Stimulated activated CD8-positive, alpha-beta memory T cell treated with anti-CD3 and anti-CD28 coated beads, Interleukin-7, amount 100 ng/mL, for 4 hours (primary cell): Measurements from ENCODE around the gene RIIAD1.
"Not testable (repeated sequence)": the region's sequence is repeated elsewhere in the genome, so short reads cannot be mapped to it uniquely, and the experiment has no call there.

Experiments
- DNase-seq, 2 donors: peaks; one replicate each; pipeline ENCODE4 v3.0.0-alpha.2; 2020; ENCODE audit warnings: low read depth in 2 of 2

RIIAD1 gene

DNA sequence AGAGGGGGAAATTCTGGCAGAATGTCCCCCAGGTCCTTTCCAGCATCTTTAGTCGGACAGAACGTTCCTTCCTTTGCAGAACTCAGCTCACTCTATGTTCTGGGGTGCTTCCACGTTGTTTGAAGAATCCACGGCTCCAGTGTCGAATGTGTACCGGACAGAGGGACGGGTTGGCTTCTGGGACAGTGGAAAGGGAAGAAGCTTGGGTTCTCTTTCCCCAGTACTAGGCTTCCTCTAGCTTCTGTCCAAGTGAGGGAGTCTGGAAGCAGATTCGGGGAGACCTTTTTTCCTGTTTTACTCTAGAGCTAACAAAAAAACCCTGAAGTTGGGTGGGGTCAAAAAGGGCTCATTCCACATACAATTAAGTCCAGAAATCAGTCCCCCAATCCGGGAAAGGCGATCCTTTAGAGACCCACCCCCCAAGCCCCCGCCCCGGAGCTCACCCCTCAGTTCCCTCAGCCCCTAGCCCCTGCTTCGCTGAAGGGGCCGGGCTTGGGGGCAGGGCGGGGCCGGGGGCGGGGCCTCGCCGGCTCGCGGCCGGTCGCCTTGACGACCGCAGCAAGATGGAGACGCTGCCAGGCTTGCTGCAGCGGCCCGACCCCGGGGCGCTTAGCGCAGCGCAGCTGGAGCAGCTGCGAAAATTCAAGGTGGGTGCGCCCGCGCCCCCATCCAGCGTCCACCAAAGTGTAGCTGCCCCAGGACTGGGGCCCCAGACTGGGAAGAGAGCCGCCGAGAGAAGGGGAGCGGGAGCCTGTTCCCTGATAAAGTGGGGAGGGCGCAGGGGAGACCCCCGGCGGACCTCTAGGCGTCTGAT is at the start of gene RIIAD1:
TSS of gene RIIAD1 (plus strand) at position 549 of the 814 bp plus-strand sequence. CDS start at position 564, 15 bp downstream.
- peak in 1 of 2 donors; percentile 23 for DNase-seq

DNA sequence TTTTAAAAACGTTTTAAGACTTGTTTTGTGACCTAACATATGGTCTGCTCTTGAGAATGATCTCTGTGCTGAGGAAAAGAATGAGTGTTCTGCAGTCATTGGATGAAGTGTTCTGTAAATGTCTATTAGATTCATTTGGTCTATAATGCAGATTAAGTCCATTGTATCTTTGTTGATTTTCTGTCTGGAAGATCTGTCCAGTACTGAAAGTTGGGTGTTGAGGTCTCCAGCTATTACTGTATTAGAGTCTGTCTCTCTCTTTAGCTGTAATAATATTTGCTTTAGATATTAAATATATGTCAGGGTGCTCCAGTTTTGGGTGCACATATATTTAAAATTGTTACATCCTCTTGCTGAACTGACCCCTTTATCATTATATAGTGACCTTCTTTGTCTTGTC is 47.9 kb upstream of the RIIAD1 start:
- DNase-seq: no peak

- DNase-seq: no peak
Measured at GRCh38 chr1:151680391-151680790, 40.9 kb upstream of the RIIAD1 start.

GRCh38 chr1:151680826-151681225 is 40.5 kb upstream of the RIIAD1 start:
- DNase-seq: no peak

GRCh38 chr1:151681923-151682322 is 39.4 kb upstream of the RIIAD1 start:
- DNase-seq: no peak

- DNase-seq: not testable (repeated sequence)
Measured at GRCh38 chr1:151682901-151683300, 38.4 kb upstream of the RIIAD1 start.

DNA sequence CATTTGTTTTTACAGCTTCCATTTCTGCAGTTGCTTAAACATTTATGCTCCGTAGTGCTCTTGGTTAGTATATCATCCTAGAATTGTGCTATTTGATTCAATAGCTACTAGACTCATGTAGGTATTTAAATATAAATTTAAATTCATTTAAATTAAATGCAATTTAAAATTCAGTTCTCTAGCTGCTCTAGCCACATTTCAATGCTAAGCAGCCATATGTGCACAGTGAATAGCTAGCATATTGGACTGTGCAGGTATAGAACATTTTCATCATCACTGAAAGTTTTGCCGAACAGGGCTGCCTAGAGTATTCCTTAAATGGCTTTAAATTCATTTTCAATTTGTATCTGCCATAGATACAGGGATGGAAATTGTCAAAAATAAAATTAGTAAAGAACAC is 37.2 kb upstream of the RIIAD1 start:
- DNase-seq: no peak

DNA sequence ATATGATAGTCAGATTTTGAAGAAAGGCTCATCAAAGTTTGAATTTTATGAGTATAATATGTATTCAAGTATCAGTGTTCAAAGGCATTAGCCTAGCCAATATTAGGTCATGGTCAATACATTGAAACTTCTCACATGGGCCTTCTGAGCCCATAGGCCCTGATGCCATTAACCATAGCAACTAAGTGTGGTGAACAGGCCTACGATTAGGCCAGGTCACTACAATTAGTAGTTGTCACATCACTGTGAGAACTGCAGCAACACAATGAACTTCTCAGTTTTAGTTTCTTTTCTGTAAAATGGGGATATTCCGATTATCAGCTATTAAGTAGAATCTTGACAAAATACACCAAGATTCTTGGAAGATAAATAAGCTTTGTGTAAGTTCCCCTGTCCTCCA is 34.8 kb upstream of the RIIAD1 start:
- no peak for DNase-seq

DNA sequence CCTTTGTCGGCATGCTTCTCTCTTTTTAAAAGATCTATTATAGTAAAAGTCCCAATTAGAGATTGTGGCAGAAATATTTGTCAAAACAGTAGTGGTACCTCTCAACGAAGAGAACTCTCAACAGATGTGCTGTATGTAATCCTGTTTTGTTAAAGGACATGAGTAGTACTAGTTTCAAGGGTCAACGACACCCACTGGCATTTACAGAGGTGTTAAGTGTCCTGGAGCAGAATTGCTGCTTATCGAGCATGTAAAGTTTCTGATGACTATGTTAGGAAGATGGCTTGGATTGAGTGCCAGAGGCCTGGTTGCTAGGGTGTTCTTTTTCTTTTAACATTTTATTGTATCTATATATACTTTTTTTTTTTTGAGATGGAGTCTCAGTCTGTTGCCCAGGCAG is 31.8 kb upstream of the RIIAD1 start:
- DNase-seq: no peak

GRCh38 chr1:151692226-151692625 is 29.1 kb upstream of the RIIAD1 start:
- DNase-seq: no peak

DNA sequence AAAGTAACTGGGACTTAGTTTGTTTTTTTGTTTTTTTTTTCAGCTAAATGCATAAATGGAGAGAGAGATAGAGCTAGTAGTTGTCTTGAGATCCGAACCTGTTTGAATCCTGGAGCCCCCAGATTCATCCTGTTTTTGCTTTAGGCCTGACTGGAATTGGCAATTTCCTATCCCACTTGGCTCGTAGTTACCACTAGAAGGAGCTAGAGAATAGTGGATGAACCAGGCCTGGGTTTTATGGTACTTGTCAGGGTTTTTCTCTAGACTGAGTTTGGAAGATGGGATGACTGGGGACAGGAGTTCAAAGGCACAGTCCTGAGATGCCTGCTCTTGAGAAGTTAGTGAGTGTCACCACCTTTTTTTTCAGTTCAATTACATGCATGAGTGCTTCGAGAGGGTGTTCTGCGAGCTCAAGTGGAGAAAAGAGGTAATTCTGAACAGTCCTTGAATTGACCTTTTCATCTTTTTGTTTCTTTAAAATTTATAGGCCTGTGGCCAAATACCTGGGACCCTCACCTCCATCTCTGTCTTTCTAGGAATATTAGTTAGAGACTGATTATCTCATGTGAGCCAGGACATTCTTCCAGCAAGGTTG is 28.2 kb upstream of the RIIAD1 start:
- DNase-seq: no peak

DNA sequence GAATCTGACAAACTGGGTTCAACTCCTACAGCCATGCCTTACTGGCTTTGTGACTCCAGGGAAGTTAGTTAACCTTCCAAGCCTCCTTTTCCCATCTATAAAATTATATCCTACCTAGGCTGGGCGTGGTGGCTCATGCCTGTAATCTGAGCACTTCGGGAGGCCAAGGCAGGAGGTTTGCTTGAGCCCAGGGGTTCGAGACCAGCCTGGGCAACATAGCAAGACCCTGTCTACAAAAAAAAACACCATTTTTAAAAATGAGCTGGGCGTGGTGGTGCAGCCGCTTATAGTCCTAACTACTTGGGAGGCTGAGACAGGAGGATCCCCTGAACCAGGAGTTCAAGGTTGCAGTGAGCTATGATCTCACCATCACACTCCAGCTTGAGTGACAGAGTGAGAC is 19.8 kb upstream of the RIIAD1 start:
- no peak for DNase-seq

GRCh38 chr1:151702936-151703335 is 18.4 kb upstream of the RIIAD1 start:
- no peak for DNase-seq

DNA sequence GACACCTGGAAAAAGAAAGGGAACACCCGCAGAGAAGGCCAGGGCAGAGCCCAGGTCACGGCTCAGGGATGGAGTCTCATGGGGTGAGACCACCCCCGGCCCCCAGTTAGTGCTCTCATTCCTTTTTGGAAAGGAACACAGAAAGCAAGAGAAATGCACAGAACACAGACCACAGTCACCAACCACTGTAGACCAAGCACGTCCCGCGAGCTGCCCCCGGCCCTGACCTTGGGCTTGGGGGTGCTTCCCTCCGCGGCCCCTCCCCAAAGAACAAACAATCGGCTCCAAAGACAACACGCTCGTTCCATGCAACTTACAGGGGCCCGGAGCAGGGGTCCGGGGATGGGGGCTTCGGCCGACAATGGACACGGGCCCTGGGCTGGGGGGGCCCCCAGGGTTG is 17.5 kb upstream of the RIIAD1 start:
- DNase-seq: no peak

DNA sequence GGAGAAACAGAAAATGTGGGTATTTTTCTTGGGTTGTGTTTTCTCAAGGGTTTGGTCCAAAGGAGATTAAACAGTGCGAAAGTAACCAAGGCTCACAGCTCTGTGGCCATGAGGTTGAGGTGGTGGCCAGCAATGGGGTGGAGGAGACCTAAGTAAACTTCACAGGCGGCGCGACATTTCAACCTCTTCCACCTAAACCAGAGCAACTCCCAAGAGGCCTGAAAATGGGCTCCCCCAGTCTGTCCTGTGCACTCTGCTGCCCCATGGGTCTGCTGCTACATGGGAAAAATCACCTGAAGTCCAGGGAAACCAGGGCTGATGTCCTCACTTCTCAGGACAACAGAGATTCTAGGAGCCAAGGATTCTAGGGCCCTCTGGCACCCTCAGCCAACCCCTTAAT is 17.1 kb upstream of the RIIAD1 start:
- DNase-seq: no peak

- DNase-seq: no peak
Measured at GRCh38 chr1:151705146-151705545, 16.2 kb upstream of the RIIAD1 start.

DNA sequence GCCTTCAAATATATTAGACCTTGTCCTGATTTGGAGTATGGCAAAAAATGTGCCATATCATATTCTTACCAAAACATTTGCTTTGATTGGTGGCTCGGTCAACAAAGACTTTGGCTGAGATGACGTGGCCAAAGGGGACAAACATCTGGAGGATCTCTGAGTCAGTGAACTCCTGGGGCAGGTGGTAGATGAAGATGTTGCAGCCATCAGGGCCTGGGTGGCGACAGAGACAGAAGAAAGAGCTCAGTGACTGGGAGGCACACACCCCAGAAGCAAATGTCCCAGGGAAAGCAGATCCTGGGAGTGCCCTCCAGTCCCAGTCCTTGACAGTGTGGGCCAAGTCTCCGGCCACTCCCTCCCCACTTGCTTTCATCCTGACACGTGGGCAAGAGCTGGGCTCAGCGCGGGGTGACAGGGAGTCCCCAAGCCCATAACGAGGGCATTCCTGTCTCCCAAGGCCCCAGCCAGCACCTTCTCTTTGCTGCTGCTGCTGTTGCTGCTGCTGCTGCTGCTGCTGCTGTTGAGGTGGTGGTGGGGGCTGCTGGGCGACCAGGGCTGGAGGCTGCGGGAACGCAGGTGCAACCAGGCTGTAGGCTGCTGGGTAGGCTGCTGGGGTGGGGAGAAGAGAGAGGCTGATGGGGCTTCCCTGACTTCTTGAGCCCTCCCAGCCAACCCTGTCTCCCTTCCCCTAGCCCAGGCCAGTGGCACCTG is 15.4 kb upstream of the RIIAD1 start:
- no peak for DNase-seq

DNA sequence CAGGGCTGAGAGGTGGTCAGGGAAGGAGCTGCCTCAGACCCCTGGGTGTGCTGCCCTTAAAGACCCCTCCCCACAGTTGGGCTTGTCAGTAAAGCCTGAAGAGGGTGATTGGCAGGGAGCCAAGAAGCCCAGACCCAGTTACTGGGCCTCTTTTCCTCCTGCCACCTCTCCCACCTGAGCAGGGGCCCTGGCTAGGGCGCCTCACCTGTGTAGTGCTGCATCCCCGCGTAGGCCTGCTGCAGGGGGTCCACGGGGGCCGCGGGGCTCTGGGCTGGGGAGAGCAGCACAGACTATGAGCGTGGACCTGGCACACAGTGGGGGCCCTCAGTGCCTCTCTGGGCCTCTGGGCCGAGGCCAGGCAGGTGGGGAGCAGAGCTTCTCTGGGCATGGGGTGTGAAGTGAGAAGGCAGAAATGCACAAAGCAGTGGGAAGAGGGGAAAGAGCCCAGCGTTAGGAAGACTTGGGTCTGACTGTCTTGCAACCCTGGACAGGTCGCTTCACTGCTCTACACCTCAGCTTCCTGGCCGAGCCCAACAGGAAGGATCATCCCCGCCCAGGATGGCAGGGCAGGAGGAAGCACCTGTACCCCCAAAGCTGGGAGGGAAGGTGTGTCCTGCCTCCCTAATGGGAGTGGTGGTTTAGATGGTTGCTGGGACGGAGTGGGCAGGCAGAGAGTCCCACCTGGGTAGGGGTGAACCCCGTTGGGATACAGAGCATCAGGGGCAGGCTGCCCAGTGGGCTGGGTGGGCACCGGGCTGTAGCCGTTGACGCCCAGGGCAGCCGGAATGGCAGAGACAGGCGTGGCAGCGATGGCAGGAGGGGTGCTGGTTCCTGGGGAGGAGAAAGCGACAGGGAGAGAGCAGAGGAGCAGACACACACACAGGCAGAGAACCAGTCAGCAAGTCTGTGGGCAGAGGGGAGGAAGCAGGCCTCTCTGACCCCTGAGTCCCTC is 14.6 kb upstream of the RIIAD1 start:
- DNase-seq: no peak

- no peak for DNase-seq
Measured at GRCh38 chr1:151707541-151708065, 13.7 kb upstream of the RIIAD1 start.

- no peak for DNase-seq
Measured at GRCh38 chr1:151708891-151709290, 12.4 kb upstream of the RIIAD1 start.

- peak in 1 of 2 donors; percentile 2 for DNase-seq
Measured at GRCh38 chr1:151710187-151710840, 11.0 kb upstream of the RIIAD1 start.
